B cell (primary cell): ENCODE data around the gene TREH. TPM values are rescaled to one million over a fixed set of nuclear protein-coding genes. Genes with fewer than 3 reads are reported as not detected.
A peak's percentile ranks its signal among the peaks of the same experiment; 100 is the strongest.

ENCODE experiments used
- ATAC-seq: fragments of 200-7000 bp; cut with Tn5 transposase; one replicate; pipeline ENCODE4 v1.10.0; 2021; ENCODE audit warnings: low read depth, mild to moderate bottlenecking, moderate number of reproducible peaks, moderate library complexity
- CTCF ChIA-PET: fragments of 350-600 bp; sonication (Branson Sonifier 250); formaldehyde crosslinking; loops from one replicate; lab custom pipeline; 2021; ENCODE audit warnings: antibody characterized with exemption, inconsistent platforms; lab: Charles Lee
- POLR2A ChIA-PET: fragments of 350-600 bp; sonication (Branson Sonifier 250); formaldehyde crosslinking; loops from one replicate; lab custom pipeline; 2021; ENCODE audit warnings: antibody characterized with exemption; lab: Charles Lee
- DNase-seq: peaks from one replicate; pipeline ENCODE4 v3.0.0; 2013
- H2AFZ ChIP-seq: 2 replicates; pipeline ENCODE4 v1.6.1; 2012; ENCODE audit warnings: mild to moderate bottlenecking, low read depth, low read length; ENCODE audit not compliant: insufficient read depth, poor library complexity, severe bottlenecking
- H3K27ac ChIP-seq, 2 donors: 1 replicate in 1 of 2; 2 replicates in 1 of 2; pipeline ENCODE4 v1.5.1; 2012 to 2013; ENCODE audit warnings: low read length in 2 of 2, mild to moderate bottlenecking in 2 of 2, moderate library complexity in 1 of 2
- H3K27me3 ChIP-seq, 4 experiments: fragments of 200-600 bp in 1 of 4; sonication (generic) in 1 of 4; replicated peaks in 1 of 4; 1 replicate in 2 of 4; 2 replicates in 2 of 4; pipeline versions ENCODE4 v1.6.1 to v1.7.0; 2013 to 2016; ENCODE audit warnings: low read length in 3 of 4, mild to moderate bottlenecking in 2 of 4, mixed read lengths in 1 of 4, moderate library complexity in 1 of 4; ENCODE audit not compliant: insufficient read depth in 4 of 4, control insufficient read depth in 3 of 4; ENCODE audit errors: control extremely low read depth in 1 of 4
- H3K36me3 ChIP-seq, 2 experiments: replicated peaks in 1 of 2; 1 replicate in 1 of 2; 2 replicates in 1 of 2; pipeline versions ENCODE4 v1.6.1 to v1.7.1; 2013; ENCODE audit warnings: low read length in 1 of 2; ENCODE audit not compliant: insufficient read depth in 2 of 2, control insufficient read depth in 1 of 2; ENCODE audit errors: control extremely low read depth in 1 of 2, extremely low read depth in 1 of 2
- H3K4me1 ChIP-seq, 2 donors: fragments of 200-600 bp in 1 of 2; sonication (generic) in 1 of 2; 1 replicate in 1 of 2; 2 replicates in 1 of 2; pipeline versions ENCODE4 v1.5.1 to v1.6.1; 2013 to 2017; ENCODE audit warnings: low read length in 2 of 2; ENCODE audit not compliant: control insufficient read depth in 2 of 2, insufficient read depth in 2 of 2
- H3K4me2 ChIP-seq: replicated peaks from 2 replicates; pipeline ENCODE3; 2012; ENCODE audit warnings: mild to moderate bottlenecking, low read depth, low read length; ENCODE audit not compliant: poor library complexity, severe bottlenecking
- H3K4me3 ChIP-seq, 5 experiments: fragments of 200-600 bp in 1 of 5; sonication (generic) in 1 of 5; 1 replicate in 3 of 5; 2 replicates in 2 of 5; pipeline versions ENCODE4 v1.5.1 to v1.7.0; 2011 to 2016; ENCODE audit warnings: low read length in 4 of 5, mild to moderate bottlenecking in 4 of 5, low read depth in 2 of 5, control low read depth in 1 of 5, moderate library complexity in 1 of 5; ENCODE audit not compliant: insufficient read depth in 1 of 5; ENCODE audit errors: control extremely low read depth in 1 of 5, extremely low read depth in 1 of 5
- H3K79me2 ChIP-seq: fragments of 200-600 bp; sonication (generic); one replicate; pipeline ENCODE4 v1.6.0; 2016; ENCODE audit warnings: low read length; ENCODE audit not compliant: control insufficient read depth, insufficient read depth
- H3K9ac ChIP-seq: fragments of 200-600 bp; sonication (generic); 2 replicates; pipeline ENCODE4 v1.6.1; 2017; ENCODE audit warnings: mild to moderate bottlenecking, low read length, moderate library complexity
- H3K9me3 ChIP-seq, 3 donors: one replicate each; pipeline versions ENCODE4 v1.6.1 to v1.7.1; 2013; ENCODE audit warnings: low read length in 2 of 3; ENCODE audit not compliant: control insufficient read depth in 2 of 3, insufficient read depth in 1 of 3; ENCODE audit errors: control extremely low read depth in 1 of 3
- H4K20me1 ChIP-seq: 2 replicates; pipeline ENCODE4 v1.6.0; 2012; ENCODE audit warnings: mild to moderate bottlenecking, low read length; ENCODE audit not compliant: insufficient read depth, control insufficient read depth, poor library complexity, severe bottlenecking
- H3K27ac Mint-ChIP-seq: one replicate; pipeline ENCODE4 v1.8.0; 2021; ENCODE audit warnings: mixed read lengths
- H3K27me3 Mint-ChIP-seq: one replicate; pipeline ENCODE4 v1.8.0; 2021; ENCODE audit warnings: mixed read lengths
- H3K4me1 Mint-ChIP-seq: one replicate; pipeline ENCODE4 v1.8.0; 2021; ENCODE audit warnings: mixed read lengths
- H3K4me3 Mint-ChIP-seq: one replicate; pipeline ENCODE4 v1.8.0; 2021; ENCODE audit warnings: mixed read lengths
- H3K9me3 Mint-ChIP-seq: one replicate; pipeline ENCODE4 v1.8.0; 2022; ENCODE audit warnings: mixed read lengths; ENCODE audit not compliant: insufficient read depth
- CTCF ChIP-seq: fragments of 200-600 bp; IDR thresholded peaks from one replicate; pipeline ENCODE4 v1.8.0; 2022; ENCODE audit warnings: antibody characterized with exemption, mild to moderate bottlenecking
- EZH2 ChIP-seq: IDR thresholded peaks from 2 replicates; pipeline ENCODE4 v1.6.1; 2012; ENCODE audit warnings: borderline replicate concordance, low read depth, mild to moderate bottlenecking, moderate library complexity, low read length; ENCODE audit not compliant: insufficient read depth, poor library complexity, severe bottlenecking
- WGBS: methylation state at CpG from one replicate; pipeline ENCODE4 v1.1.5; 2013; ENCODE audit warnings: missing lambda C conversion rate; ENCODE audit not compliant: insufficient coverage; 5-methylcytosine and 5-hydroxymethylcytosine counted together
- intact Hi-C: fragments of 100-400 bp; cut with micrococcal nuclease; formaldehyde crosslinking; loops from one replicate; pipeline ENCODE4 v1.10.0; 2022
- polyA plus RNA-seq: library from polyadenylated mRNA; depleted of rRNA; stranded (reverse); fragments of >200 nt; gene quantifications from 2 replicates; pipeline ENCODE4 v1.2.3, GENCODE V29; 2012
- total RNA-seq, 2 donors: library from RNA; stranded (reverse); fragments of 120-200 nt in 1 of 2; gene quantifications; 1 replicate in 1 of 2; 2 replicates in 1 of 2; pipeline versions ENCODE4 v1.2.3 to v1.2.4, GENCODE V29; 2013 to 2022

The TREH gene
- total and polyA plus RNA-seq, 2 donors (not counting 1 experiment from before 2014, with no cell fraction given): not detected

- H3K4me3 Mint-ChIP-seq: peak overlapping the region; percentile 83
- no peaks in the 10 kb centered on the region for H3K9me3 Mint-ChIP-seq
- peaks cover 0 to 46% (median 17%) of the 10 kb centered on the region in 4 experiments for H3K27me3 ChIP-seq
- peak overlapping the region; percentile 100 for H3K4me2 ChIP-seq
- peak; percentile 64 for ATAC-seq
- peak; percentile 88 for DNase-seq
- H3K36me3 ChIP-seq: no peaks in the 10 kb centered on the region
- H3K27me3 Mint-ChIP-seq: peaks cover 20% of the 10 kb centered on the region
- peak overlapping the region; percentile 83 for H3K27ac Mint-ChIP-seq
- peak overlapping the region; percentile 76 for H3K9ac ChIP-seq
- H3K79me2 ChIP-seq: no peaks in the 10 kb centered on the region
- H3K4me1 Mint-ChIP-seq: peaks cover 25% of the 10 kb centered on the region
- H2AFZ ChIP-seq: peak overlapping the region; percentile 88
- H3K4me1 ChIP-seq: peaks cover 26 to 38% of the 10 kb centered on the region in 2 donors
- H3K4me3 ChIP-seq: peak overlapping the region in 4 of 5 experiments; percentile 60 to 78 (median 64)
- WGBS: 17% methylated on average over 69 of the region's 69 CpGs
- no peak for TF ChIP-seq EZH2
- TF ChIP-seq CTCF: no peak
- no peaks in the 10 kb centered on the region for H4K20me1 ChIP-seq
- H3K27ac ChIP-seq: peak overlapping the region in 1 of 2 donors; percentile 51
- CTCF ChIA-PET: interaction anchor here (1.0 to 2.4 kb wide), 4 partner anchors 9 to 248 kb away, joined by 3 to 8 read pairs (median 3); no protein-coding TSS in a partner anchor
- POLR2A ChIA-PET: interaction anchor here (0.5 kb wide), 1 partner anchor 318 kb away, joined by 4 read pairs; no protein-coding TSS in a partner anchor
- intact Hi-C loops: no loop called here
- peaks cover 0 to 12% (median 0%) of the 10 kb centered on the region in 3 donors for H3K9me3 ChIP-seq
Measured at GRCh38 chr11:118608360-118609227, 70.9 kb downstream of the TREH start.
